HG02852 (cell line): ENCODE measurements around the gene CCDC18.
"Not testable (repeated sequence)": the region's sequence is repeated elsewhere in the genome, so short reads cannot be mapped to it uniquely, and the experiment has no call there.

Experiments used
- ATAC-seq: cut with Tn5 transposase; IDR thresholded peaks from one replicate; pipeline ENCODE4 v1.9.1; 2021; ENCODE audit warnings: mild to moderate bottlenecking, moderate library complexity; ENCODE audit not compliant: unreplicated experiment

Gene CCDC18

DNA sequence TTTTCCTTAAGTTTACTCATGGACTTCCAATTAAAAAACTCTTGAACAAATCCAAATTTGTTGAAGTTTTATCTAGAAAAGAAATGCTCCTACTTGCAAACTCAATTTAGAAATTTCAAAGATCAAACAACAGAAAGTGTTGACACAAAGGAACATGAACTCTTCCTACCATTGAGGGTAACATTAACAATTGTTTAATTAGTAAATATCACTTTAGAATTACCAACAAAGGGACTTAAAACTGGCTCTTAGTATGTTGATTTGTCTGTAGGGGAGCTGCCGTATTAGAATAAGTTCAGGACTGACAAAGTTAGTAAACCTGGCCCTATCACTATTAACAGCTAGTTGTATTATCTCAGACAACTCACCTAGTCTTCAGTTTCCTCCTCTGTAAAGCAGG is 57.9 kb downstream of the CCDC18 start:
- no peak for ATAC-seq

GRCh38 chr1:93239863-93240262 is 59.3 kb downstream of the CCDC18 start:
- ATAC-seq: no peak

DNA sequence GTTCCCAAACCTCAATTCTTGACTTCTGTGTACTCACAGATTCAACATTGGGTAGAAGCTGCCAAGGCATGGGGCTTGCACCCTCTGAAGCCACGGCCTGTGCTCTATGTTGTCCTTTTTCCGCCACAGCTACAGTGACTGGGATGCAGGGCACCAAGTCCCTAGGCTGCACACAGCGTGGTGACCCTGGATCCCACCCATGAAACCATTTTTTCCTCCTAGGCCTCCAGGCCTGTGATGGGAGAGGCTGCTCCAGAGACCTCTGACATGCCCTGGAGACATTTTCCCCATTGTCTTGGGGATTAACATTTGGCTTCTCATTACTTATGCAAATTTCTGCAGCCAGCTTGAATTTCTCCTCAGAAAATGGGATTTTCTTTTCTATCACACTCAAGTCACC is 62.7 kb downstream of the CCDC18 start:
- ATAC-seq: not testable (repeated sequence)

DNA sequence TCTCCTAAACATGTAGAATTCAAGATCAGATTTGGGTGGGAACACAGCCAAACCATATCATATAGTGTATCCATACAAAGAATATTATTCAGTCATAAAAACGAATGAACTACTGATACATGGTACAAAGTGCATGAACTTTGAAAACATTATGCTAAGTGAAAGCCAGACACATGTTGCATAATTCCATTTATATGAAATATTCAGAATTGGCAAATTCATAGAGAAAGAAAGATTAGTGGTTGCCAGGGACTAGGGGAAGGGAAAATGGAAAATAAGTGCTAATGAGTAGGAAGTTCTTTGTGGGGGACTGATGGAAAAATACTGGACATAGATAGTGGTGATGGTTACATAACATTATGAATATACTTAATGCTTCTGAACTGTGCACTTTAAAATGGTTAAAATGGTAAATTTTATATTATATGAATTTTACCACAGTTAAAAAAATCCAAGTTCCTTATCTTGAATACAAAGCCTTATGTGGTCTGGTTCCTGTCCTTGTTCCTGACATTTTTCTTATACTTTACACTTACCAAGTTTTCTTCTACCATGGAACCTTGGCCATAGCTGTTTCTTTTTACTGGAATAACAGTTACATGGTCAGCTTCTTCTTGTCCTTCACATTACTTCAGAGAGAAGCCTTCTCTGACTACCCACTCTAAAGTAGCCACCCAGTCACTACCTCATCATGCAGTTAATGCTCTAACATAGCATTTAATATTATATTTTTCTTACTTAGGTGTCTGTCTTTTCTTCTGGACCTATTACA is 64.0 kb downstream of the CCDC18 start:
- ATAC-seq: no peak

DNA sequence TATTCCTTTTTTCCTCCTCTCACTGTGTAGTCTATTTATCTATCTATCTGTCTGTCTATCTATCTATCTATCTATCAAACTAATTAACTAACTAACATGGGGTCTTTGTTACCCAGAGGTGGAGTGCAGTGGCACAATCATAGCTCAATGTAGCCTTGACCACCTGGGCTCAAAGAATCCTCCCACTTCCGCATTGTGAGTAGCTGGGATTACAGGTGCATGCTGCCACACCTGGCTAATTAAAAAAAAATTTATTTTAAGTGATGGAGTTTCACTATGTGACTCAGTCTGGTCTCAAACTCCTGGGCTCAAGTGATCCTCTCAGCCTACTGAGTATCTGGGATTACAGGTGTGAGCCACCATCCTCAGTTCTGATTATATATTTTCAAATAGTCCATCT is 71.4 kb downstream of the CCDC18 start:
- ATAC-seq: no peak

- no peak for ATAC-seq
These were observed 72.1 kb downstream of the CCDC18 start for GRCh38 chr1:93252598-93252997.

- ATAC-seq: no peak
These were observed 73.0 kb downstream of the CCDC18 start for GRCh38 chr1:93253516-93253915.

GRCh38 chr1:93255222-93256079 is 74.9 kb downstream of the CCDC18 start:
- no peak for ATAC-seq

GRCh38 chr1:93256433-93256832 is 75.9 kb downstream of the CCDC18 start:
- no peak for ATAC-seq

DNA sequence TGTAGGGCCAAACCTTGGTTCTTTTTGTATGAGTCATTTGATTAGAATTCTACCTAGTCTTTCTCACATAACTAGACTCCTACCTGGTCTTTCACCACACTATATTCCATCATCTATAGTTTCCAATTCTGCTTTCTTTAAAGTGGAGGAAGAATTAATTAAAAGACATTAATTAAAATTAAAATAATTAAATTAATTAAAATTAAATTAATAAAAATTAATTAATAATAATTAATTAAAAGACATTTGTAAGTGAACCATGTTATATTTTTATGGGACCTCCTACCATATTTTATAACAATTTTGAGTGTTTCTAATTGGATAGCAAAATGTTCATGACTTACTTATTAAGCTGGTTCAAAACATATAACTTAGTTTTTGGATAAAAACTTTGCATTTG is 77.4 kb downstream of the CCDC18 start:
- no peak for ATAC-seq

DNA sequence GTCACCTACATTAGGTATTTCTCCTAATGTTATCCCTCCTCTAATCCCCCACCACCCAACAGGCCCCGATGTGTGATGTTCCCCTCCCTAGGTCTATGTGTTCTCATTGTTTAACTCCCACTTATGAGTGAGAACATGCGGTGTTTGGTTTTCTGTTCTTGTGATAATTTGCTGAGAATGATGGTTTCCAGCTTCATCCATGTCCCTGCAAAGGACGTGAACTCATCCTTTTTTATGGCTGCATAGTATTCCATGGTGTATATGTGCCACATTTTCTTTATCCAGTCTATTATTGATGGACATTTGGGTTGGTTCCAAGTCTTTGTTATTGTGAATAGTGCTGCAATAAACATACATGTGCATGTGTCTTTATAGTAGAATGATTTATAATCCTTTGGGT is 80.2 kb downstream of the CCDC18 start:
- not testable (repeated sequence) for ATAC-seq

DNA sequence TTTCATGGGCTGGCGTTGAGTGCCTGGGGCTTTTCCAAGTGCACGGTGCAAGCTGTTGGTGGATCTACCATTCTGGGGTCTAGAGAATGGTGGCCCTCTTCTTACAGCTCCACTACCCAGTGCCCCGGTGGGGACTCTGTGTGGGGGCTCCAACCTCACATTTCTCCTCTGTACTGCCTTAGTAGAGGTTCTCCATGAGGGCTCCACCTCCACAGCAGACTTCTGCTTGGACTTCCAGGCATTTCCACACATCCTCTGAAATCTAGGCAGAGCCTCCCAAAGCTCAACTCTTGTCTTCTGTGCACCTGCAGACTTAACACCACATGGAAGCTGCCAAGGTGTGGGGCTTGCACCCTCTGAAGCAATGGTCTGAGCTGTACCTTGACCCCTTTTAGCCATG is 82.1 kb downstream of the CCDC18 start:
- ATAC-seq: no peak

DNA sequence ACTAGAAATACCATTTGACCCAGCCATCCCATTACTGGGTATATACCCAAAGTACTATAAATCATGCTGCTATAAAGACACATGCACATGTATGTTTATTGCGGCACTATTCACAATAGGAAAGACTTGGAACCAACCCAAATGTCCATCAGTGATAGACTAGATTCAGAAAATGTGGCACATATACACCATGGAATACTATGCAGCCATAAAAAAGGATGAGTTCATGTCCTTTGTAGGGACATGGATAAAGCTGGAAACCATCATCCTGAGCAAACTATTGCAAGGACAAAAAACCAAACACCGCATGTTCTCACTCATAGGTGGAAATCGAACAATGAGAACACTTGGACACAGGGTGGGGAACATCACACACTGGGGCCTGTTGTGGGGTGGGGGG is 88.4 kb downstream of the CCDC18 start:
- not testable (repeated sequence) for ATAC-seq

DNA sequence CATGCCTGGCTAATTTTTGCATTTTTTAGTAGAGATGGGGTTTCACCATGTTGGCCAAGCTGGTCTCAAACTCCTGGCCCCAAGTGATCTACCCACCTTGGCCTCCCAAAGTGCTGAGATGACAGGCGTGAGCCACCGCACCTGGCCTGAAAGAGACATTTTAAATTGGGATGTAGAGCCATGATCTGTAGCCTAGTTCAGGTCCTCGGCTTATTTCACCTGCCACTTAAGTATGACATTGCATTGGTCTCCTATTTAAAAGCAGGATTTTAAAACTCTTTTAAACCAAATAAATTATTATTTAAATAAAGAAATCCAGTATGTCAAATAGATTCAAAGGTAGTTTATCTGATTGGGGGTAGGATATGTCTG is 94.7 kb downstream of the CCDC18 start:
- not testable (repeated sequence) for ATAC-seq

DNA sequence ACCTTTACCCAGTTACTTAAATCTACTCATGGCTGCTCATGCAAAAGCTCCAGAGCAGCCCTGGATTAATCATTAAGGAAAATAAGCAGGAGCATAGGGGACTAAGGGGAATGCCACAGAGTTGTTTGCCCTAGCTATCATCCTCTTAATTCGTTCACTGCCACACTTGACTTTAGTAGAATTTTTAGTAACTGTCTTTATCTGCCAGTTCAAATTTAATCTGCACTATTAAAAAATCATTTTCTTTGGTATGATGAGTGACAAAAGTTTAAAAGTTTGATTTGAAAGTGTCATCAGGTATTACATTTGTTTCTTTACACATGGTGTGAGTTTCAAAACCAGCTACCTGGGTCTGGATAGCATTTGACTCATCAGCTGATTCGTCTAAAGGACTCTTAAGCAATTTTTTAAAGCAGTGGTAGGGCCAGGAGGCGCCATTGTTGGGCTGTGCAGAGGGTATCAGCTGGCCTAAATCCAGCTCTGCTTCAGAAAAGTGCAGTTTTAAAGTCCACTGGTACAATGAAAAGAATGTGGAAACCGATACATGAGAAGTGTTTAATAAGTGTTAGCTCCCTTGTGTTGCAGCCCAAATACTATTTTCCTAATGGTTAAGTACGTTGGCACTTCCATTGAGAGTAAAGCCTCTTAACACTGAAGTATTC is 95.2 kb downstream of the CCDC18 start:
- no peak for ATAC-seq

GRCh38 chr1:93277530-93277929 is 97.0 kb downstream of the CCDC18 start:
- not testable (repeated sequence) for ATAC-seq

- ATAC-seq: no peak
These were observed 103.0 kb downstream of the CCDC18 start for GRCh38 chr1:93283496-93283895.

DNA sequence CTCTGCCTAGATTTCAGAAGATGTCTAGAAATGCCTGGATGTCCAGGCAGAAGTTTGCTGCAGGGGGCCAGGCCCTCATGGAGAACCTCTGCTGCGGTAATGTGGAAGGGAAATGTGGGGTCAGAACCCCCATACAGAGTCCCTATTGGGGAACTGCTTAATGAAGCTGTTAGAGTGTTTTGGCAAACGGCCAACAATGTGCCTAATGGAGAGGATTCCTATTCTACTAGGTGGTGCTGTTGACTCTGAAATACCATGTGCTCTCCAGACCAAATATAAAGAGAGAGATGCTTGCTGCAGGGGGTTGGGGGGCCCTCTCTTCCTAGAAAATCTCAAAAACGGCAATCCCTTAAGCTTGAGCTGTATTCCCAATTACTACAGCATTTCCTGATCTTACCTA is 108.0 kb downstream of the CCDC18 start:
- ATAC-seq: no peak

DNA sequence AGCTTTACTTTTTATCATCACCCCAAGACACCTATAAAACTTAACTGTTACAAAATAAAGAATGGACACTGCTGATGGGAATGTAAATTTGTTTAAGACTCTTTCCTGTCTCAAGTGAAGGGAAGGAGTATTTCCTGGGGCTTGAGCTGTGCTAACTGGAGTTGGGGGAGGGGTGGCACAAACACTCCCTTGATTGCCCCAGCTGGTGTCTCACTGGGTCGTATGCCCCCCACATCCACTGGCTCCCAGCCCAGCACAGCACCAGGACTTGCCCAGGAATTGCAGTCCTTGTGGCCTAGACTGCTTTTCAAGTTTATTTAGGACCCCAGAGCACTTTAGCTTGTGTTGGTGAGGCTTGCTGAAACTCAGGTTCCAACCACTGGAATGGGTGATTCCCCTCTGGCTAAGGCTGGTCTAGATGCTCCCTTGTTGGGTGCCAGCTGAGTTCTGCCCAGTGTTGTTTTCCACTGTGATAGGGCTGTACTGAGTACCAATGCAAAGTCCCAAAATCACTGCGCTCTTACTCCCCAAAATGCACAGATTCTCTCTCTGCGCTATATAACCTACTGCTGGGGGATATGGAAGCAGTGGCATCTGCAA is 116.1 kb downstream of the CCDC18 start:
- no peak for ATAC-seq

DNA sequence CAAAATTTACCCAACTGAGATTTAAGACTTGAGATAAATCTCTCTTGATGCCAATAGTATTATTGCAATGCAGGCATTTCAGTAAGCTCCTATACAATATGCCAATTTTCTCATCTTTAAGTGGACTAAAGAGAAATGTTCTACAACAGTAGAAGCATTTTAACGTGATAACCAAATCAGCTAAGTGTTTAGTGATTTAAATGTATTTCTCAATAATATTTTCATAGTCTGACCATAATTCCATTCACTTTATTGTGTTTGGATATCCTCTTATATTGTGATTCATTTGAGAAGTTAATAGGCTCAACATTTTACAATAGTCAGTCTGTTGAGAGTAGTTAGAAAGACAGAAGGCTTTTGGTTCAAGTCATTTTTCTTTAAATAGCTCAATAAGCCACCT is 120.6 kb downstream of the CCDC18 start:
- no peak for ATAC-seq

DNA sequence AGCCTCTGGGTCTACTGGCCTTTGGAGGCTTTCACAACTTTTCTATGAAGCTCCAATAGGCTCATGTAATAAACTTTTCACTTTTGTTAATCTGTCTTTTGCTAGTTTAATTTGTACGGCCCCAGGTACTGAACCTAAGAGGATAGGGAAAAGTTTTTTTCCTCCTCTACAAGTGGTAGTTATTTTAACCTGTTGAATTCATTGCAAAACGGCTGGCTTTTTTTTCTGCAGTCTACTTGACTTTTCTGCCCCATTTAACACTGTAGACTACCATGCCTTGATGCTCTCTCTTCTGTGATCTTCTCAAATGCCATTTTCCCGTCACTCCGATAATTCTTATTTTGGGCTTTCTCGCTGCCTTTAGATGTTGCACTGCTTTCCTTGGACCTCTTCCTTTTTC is 121.6 kb downstream of the CCDC18 start:
- no peak for ATAC-seq
